ENCODE data around the gene CACNA1B.
"Not testable (repeated sequence)": the region's sequence is repeated elsewhere in the genome, so short reads cannot be mapped to it uniquely, and the experiment has no call there.

CACNA1B gene

DNA sequence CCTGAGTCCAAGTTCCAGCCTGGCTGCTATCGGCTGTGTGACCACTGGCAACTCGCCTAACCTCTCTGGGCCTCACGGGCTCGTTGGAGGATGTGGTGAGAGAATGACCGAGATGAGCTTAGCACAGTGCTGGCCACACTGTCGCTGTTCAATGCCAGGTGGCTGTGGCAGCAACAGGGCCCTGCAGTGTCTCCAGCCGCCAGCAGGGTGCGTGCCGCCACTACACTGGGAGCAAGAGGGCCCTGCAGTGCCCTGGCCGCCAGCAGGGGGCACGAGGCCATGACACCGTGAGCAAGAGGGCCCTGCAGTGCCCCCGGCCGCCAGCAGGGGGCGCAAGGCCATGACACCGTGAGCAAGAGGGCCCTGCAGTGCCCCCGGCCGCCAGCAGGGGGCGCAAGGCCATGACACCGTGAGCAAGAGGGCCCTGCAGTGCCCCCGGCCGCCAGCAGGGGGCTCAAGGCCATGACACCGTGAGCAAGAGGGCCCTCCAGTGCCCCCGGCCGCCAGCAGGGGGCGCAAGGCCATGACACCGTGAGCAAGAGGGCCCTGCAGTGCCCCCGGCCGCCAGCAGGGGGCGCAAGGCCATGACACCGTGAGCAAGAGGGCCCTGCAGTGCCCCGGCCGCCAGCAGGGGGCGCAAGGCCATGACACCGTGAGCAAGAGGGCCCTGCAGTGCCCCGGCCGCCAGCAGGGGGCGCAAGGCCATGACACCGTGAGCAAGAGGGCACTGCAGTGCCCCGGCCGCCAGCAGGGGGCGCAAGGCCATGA lies 248.7 kb downstream of the CACNA1B start:
- DNase-seq, result peak in 1 of 3 experiments; percentile 18
- H3K9me3 Mint-ChIP-seq; H3K27me3 Mint-ChIP-seq; ATAC-seq (replicated peaks); H3K27ac Mint-ChIP-seq; H3K4me3 Mint-ChIP-seq; H3K4me1 Mint-ChIP-seq (ENCODE audit: low read depth in 2 of 2): not testable (repeated sequence)
- H3K36me3 Mint-ChIP-seq (ENCODE audit: insufficient read depth), result peaks cover 11% of the 10 kb centered on the region

DNA sequence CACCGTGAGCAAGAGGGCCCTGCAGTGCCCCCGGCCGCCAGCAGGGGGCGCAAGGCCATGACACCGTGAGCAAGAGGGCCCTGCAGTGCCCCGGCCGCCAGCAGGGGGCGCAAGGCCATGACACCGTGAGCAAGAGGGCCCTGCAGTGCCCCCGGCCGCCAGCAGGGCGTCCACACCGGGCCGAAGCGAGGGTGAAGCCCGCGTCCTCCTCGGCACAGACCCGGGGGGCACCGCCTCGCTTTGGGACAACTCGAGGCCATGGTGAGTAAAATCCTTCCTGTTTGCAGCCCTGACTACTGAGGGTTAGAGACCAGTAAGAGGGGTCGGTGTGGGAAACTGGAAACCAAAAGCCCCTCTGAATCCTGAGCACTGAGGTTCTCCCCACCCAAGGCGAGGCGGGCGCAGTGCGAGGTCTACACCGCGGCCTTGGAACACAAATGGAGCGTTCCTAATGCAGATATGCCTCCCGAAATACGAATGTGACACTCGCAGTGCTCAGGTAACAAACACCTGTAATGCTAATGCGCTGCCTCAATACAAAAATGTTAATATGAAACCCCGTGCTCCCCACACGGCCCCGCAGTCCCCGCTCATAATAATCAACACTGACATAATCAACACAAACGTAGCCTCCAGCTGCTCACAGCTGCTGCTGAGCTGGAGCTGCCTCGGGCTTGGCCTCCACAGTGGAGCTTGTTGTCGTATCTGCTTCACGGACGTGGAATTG lies 249.4 kb downstream of the CACNA1B start:
- Mint-ChIP-seq H3K4me3 (peak overlapping the region in 1 of 2 donors; percentile 37), H3K36me3 (ENCODE audit: insufficient read depth) (peaks cover 11% of the 10 kb centered on the region), H3K27ac (peak overlapping the region; percentile 17 to 71)
- ATAC-seq (replicated peaks) (peak; percentile 37), DNase-seq (peak in 1 of 3 experiments; percentile 26)
- not testable (repeated sequence) for H3K9me3 Mint-ChIP-seq; H3K27me3 Mint-ChIP-seq; H3K4me1 Mint-ChIP-seq (ENCODE audit: low read depth in 2 of 2)

DNA sequence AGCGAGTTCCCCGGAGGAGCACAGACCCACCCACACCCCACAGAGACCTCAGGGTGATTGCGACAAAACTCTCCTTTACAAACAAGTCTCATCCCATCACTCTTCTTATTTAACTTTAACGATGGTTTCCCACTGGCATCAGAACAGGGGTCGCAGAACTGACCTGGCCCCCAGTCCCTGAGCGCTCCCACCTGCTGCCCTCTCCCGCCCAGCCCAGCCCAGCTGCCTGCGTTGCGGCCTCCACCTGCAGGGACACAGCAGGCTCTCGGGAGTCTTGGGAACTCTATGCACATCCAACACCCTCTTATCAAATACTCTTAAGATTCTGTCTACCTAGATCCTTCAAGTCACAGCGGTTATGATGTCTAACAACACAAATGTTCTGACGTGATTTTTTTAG lies 250.4 kb downstream of the CACNA1B start:
- H3K36me3 Mint-ChIP-seq (ENCODE audit: insufficient read depth), result peaks cover 11% of the 10 kb centered on the region
- not testable (repeated sequence) for H3K27me3 Mint-ChIP-seq; H3K4me1 Mint-ChIP-seq (ENCODE audit: low read depth in 2 of 2); H3K27ac Mint-ChIP-seq; DNase-seq; H3K9me3 Mint-ChIP-seq; H3K4me3 Mint-ChIP-seq; ATAC-seq (replicated peaks)

DNA sequence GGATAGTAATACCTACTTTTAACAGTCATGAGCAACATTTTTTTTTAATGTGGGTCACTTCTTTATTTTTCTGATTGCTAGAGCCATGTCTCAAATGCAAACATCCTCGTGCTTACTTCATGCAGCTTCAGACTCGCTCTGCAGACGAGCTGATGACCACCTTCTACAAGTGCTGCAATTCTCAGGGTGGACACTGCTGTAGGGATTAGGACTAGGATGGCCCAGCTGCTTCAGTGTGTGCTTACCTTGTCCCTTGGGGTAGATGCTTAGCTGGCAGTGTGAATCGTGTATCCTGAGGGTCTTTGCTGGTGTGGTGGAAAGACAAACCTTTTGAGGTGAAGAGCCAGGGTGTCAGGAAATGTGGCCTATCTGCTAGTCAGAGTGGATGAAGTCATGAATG lies 251.7 kb downstream of the CACNA1B start:
- H3K36me3 Mint-ChIP-seq (ENCODE audit: insufficient read depth), result peaks cover 11% of the 10 kb centered on the region
- not testable (repeated sequence) for ATAC-seq (replicated peaks); H3K4me1 Mint-ChIP-seq (ENCODE audit: low read depth in 2 of 2)

DNA sequence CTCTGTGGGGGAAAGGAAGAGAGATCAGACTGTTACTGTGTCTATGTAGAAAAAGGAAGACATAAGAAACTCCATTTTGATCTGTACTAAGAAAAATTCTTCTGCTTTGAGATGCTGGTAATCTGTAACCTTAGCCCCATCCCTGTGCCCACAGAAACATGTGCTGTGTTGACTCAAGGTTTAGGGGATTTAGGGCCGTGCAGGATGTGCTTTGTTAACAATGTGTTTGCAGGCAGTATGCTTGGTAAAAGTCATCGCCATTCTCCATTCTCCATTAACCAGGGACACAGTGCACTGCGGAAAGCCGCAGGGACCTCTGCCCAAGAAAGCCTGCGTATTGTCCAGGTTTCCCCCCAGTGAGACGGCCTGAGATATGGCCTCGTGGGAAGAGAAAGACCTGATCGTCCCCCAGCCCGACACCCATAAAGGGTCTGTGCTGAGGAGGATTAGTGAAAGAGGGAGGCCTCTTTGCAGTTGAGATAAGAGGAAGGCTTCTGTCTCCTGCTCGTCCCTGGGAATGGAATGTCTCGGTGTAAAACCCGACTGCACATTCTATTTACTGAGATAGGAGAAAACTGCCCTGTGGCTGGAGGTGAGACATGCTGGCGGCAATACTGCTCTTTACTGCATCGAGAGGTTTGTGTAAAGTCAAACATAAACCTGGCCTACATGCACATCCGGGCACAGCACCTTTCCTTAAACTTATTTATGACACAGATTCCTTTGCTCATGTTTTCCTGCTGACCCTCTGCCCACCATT lies 255.5 kb downstream of the CACNA1B start:
- DNase-seq; H3K9me3 Mint-ChIP-seq; H3K27me3 Mint-ChIP-seq; H3K36me3 Mint-ChIP-seq (ENCODE audit: insufficient read depth); ATAC-seq (replicated peaks); H3K4me3 Mint-ChIP-seq; H3K4me1 Mint-ChIP-seq (ENCODE audit: low read depth in 2 of 2); H3K27ac Mint-ChIP-seq: not testable (repeated sequence)

More for the DNA sequence above, 251.7 kb downstream of the CACNA1B start:
- H3K9me3 Mint-ChIP-seq, H3K27me3 Mint-ChIP-seq, H3K27ac Mint-ChIP-seq, DNase-seq, H3K4me3 Mint-ChIP-seq: not testable (repeated sequence)

DNA sequence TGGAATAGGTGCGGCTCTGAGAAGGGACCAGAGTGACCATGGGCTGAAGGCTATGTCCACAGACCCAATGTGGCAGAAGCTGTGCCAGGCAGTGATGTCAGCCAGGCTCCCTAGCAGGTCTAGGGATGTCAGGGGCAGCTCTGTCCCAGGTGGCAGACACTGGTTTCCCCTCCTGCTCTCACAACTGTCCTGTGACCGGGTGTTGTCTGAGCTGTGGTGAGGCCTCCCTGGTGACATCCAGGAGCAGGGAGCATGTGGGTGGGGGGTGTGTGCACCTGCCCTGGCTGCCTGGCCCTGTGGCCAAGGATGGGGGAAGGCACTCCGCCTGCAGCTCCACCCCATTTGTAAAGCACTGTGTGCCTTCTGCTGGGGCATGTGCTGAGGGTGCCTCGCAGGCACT lies 257.0 kb downstream of the CACNA1B start:
- H3K4me1 Mint-ChIP-seq (ENCODE audit: low read depth in 2 of 2); H3K36me3 Mint-ChIP-seq (ENCODE audit: insufficient read depth): not testable (repeated sequence)

DNA sequence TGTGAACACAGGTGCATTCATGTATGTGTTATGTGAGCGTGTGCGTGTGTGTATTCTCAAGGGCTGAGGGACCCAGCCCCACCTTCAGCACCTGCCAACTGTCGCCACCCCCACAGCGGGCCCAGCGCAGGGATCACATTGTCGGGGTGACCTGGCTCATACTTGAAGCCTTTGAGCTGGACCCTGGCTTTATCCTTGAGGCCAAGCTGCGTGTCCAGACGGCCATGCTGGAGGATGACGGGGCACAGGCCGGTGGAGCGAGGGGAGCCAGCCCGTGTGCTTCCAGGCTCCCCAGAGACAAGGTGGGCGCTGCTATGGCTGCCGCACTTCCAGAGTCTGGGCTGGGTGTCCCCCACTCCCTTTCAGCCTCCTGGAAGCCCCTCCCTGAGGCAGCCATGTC lies 261.5 kb downstream of the CACNA1B start:
- not testable (repeated sequence) for H3K4me1 Mint-ChIP-seq (ENCODE audit: low read depth in 2 of 2); DNase-seq; ATAC-seq (replicated peaks); H3K36me3 Mint-ChIP-seq (ENCODE audit: insufficient read depth); H3K4me3 Mint-ChIP-seq; H3K9me3 Mint-ChIP-seq; H3K27ac Mint-ChIP-seq
- H3K27me3 Mint-ChIP-seq, result peaks cover 20 to 32% of the 10 kb centered on the region in 2 donors

More for the DNA sequence above, 257.0 kb downstream of the CACNA1B start:
- not testable (repeated sequence) for H3K4me3 Mint-ChIP-seq; H3K9me3 Mint-ChIP-seq; ATAC-seq (replicated peaks); H3K27ac Mint-ChIP-seq; DNase-seq
- peaks cover 0 to 16% of the 10 kb centered on the region in 2 donors for H3K27me3 Mint-ChIP-seq

DNA sequence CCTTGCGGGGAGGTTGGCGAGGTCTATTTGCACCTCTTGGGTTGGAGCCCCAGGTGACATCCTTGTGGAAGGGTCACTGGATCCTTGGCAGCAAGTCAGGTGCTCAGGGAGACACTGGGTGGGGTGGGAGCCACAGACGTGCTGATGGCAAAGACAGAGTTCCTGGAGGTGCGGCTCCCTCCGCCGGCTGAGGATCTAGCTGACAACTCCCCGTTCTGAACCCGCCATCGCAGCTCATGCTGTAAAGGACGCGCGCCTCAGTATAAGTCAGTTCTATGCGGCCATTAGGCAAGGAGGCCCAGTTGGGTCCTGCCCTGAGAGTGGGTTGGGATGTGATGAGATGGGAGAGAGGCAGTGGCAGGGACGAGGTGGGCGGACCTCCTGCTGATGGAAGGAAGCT lies 263.4 kb downstream of the CACNA1B start:
- H3K4me3 Mint-ChIP-seq; H3K27ac Mint-ChIP-seq; H3K4me1 Mint-ChIP-seq (ENCODE audit: low read depth in 2 of 2); H3K9me3 Mint-ChIP-seq; H3K36me3 Mint-ChIP-seq (ENCODE audit: insufficient read depth); DNase-seq; ATAC-seq (replicated peaks): not testable (repeated sequence)
- H3K27me3 Mint-ChIP-seq, result peaks cover 23 to 32% of the 10 kb centered on the region in 2 donors

DNA sequence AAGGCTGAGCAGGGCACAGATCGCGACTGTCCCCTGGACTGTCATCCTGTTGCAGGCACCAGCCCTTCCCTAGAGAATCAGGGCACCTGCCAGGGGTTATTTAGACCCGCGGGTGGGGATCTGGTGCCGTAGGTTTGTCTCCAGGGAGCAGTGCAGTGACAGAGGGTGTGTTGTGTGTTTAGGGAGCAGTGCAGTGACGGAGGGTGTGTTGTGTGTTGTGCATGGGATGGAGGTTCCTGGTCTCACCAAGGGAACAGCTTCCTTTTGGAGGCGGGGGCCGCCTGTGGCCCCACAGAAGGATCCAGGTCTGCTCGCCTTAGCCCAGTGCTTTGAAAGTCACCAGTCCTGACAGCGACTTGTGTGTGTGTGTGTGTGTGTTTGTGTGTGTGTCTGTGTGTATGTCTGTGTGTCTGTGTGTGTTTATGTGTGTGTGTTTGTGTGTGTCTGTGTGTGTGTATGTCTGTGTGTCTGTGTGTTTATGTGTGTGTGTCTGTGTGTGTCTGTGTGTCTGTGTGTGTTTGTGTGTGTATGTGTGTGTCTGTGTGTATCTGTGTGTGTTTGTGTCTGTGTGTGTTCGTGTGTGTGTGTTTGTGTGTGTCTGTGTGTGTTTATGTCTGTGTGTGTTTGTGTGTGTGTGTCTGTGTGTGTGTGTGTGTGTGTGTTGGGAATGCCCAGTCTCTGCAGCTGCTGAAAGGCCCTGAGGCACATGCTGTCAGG lies 265.1 kb downstream of the CACNA1B start:
- ATAC-seq (replicated peaks); H3K9me3 Mint-ChIP-seq; H3K27ac Mint-ChIP-seq; H3K4me3 Mint-ChIP-seq; H3K4me1 Mint-ChIP-seq (ENCODE audit: low read depth in 2 of 2); DNase-seq; H3K36me3 Mint-ChIP-seq (ENCODE audit: insufficient read depth): not testable (repeated sequence)
- H3K27me3 Mint-ChIP-seq, result peaks cover 23 to 32% of the 10 kb centered on the region in 2 donors

DNA sequence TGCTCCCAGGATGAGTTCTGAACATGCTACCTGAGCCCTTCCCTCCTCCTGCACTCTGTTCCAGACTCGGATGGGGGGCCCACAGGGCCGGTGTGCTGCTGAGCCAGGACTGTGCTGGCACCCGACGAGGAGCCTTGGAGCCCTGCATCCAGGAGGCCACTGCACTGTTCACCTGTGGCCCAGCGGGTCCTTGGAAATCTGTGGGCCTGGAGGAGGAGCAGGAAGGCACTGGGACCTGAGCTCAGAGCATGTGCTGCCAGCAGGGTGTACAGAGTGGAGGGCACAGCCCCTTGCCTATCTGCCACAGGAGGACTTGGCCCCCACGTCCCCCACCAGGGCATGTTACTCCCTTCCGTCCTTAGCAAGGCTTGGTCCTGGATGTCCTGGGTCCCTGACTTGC lies 265.9 kb downstream of the CACNA1B start:
- ATAC-seq (replicated peaks); H3K4me3 Mint-ChIP-seq; H3K36me3 Mint-ChIP-seq (ENCODE audit: insufficient read depth); H3K9me3 Mint-ChIP-seq; H3K27ac Mint-ChIP-seq; DNase-seq; H3K4me1 Mint-ChIP-seq (ENCODE audit: low read depth in 2 of 2): not testable (repeated sequence)
- peaks cover 23 to 30% of the 10 kb centered on the region in 2 donors for H3K27me3 Mint-ChIP-seq

DNA sequence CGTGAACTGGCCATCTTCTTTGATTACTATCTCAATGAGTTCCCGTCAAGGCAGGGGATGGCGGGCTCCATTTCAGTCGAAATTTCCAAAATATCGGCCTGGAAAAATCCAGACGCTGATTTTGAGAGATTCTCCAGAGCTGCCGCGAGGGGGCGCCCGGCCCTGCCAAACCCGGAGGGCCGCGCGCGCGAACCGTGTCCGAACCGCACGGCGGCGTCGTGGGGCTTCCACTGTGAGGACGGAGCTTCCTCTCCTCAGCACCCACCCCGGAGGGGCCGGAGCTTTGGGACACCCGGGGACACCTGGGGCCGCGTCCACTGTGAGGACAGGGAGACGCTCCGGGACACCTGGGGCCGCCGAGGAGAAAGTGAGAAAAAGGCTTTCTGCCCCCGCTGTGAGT lies 270.0 kb downstream of the CACNA1B start:
- peaks cover 13 to 19% of the 10 kb centered on the region in 2 donors for H3K27me3 Mint-ChIP-seq
- H3K36me3 Mint-ChIP-seq (ENCODE audit: insufficient read depth); H3K27ac Mint-ChIP-seq; H3K4me3 Mint-ChIP-seq; H3K4me1 Mint-ChIP-seq (ENCODE audit: low read depth in 2 of 2); H3K9me3 Mint-ChIP-seq; DNase-seq; ATAC-seq (replicated peaks): not testable (repeated sequence)

DNA sequence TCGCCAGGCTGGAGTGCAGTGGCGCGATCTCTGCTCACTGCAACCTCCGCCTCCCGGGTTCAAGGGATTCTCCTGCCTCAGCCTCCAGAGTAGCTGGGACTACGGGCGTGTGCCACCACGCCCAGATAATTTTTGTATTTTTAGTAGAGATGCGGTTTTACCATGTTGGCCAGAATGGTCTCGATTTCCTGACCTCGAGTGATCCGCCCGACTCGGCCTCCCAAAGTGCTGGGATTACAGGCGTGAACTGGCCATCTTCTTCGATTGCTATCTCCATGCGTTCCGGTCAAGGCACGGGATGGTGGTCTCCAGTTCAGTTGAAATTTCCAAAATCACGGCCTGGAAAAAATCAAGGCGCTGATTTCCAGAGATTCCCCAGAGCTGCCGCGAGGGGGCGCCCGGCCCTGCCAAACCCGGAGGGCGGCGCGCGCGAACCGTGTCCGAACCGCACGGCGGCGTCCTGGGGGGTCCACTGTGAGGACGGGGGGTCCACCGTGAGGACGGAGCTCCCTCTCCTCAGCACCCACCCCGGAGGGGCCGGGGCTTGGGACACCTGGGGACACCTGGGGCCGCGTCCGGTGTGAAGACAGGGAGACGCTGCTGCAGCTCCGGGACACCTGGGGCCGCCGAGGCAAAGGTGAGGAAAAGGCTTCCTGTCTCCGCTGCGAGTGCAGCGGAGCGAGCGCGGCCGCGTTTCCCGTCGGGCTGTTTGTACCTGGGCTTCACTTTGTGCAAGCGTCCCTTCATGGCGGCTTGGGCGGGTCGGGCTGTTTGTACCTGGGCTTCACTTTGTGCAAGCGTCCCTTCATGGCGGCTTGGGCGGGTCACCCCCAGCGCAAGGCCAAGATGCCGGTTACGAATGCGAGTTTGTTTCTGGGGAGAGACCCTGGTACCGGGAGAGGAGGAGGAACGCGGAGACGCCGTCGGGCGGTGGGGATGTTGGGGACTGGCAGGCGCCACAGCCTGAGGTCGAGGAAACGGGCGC lies 272.4 kb downstream of the CACNA1B start:
- peaks cover 14 to 25% of the 10 kb centered on the region in 2 donors for H3K27me3 Mint-ChIP-seq
- peak in 1 of 3 experiments; percentile 30 for DNase-seq

More for the DNA sequence above, 272.4 kb downstream of the CACNA1B start:
- H3K4me1 Mint-ChIP-seq (ENCODE audit: low read depth in 2 of 2); H3K36me3 Mint-ChIP-seq (ENCODE audit: insufficient read depth); H3K27ac Mint-ChIP-seq; H3K9me3 Mint-ChIP-seq: not testable (repeated sequence)
- ATAC-seq (replicated peaks), result peak; percentile 46
- peak overlapping the region; percentile 64 to 78 for H3K4me3 Mint-ChIP-seq
